NCI-H82 (cell line): ENCODE data around the gene PDE8B.

Source experiments
- DNase-seq: peaks from one replicate; lab custom pipeline; 2025; lab: John Stamatoyannopoulos, UW

PDE8B gene, protein sequence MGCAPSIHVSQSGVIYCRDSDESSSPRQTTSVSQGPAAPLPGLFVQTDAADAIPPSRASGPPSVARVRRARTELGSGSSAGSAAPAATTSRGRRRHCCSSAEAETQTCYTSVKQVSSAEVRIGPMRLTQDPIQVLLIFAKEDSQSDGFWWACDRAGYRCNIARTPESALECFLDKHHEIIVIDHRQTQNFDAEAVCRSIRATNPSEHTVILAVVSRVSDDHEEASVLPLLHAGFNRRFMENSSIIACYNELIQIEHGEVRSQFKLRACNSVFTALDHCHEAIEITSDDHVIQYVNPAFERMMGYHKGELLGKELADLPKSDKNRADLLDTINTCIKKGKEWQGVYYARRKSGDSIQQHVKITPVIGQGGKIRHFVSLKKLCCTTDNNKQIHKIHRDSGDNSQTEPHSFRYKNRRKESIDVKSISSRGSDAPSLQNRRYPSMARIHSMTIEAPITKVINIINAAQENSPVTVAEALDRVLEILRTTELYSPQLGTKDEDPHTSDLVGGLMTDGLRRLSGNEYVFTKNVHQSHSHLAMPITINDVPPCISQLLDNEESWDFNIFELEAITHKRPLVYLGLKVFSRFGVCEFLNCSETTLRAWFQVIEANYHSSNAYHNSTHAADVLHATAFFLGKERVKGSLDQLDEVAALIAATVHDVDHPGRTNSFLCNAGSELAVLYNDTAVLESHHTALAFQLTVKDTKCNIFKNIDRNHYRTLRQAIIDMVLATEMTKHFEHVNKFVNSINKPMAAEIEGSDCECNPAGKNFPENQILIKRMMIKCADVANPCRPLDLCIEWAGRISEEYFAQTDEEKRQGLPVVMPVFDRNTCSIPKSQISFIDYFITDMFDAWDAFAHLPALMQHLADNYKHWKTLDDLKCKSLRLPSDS

DNA sequence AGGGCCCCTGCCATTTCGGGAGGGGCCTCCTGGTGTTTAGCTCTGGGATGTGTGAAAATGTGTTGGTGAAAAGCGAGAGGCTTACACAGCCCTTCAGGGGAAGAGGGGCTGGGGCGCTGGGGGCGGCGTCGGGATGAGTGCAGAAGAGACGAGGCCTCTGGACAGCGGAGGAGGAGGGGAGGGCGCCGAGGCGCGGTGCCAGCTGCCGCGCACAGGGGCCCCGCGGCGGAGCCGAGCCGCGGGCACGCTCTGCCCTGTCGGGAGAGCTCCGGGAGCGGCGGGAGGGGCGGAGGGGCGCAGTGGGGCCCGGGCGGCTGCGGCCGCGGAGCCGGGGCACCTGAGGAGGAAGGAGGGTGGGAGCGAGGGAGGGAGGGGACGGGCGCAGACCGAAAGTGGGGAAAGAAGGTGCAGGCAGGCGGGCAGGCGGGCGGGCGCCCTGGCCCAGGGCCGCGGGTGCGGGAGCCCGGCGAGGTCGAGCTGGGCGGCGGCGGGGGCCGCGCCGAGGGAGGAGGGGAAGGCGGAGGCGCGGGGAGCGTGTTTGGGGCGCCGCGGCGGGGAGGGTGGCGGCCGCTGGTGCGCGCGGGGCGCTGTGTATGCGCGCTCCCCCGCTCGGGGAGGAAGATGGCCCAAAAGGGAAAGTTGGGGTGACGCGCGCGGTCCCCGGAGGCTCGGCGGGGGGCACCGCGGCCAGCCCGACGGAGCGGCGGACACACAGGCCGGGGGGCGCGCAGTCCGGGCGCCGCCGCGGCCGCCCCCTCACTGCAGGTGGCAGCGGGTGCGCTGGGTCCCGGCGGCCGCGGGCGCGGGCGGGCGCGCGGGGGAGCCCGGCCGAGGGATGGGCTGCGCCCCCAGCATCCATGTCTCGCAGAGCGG is at the start of gene PDE8B:
PDE8B (plus strand) TSS at position 590 of the 873 bp plus-strand sequence; CDS start at position 836, 246 bp downstream.
- DNase-seq, result no peak

DNA sequence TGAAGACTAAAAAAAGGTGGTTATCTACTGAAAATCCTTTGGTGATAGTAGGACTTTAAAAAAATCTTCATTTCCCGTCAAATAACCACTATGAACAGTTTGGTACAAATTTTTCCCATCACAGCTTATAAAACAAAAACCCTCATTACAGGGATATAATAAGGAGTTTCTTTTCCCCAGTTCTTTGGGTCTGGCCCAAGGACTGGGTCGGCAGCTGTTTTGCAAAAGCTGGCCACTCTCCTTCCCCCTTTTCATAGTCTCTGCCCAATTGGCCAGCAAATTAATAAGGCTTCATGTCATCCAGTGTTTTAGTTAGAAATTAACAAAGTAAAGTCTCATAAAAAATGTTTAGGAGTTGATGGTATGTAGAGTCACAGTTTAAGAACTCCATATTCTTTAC is 47.0 kb upstream of the PDE8B start:
- no peak for DNase-seq

DNA sequence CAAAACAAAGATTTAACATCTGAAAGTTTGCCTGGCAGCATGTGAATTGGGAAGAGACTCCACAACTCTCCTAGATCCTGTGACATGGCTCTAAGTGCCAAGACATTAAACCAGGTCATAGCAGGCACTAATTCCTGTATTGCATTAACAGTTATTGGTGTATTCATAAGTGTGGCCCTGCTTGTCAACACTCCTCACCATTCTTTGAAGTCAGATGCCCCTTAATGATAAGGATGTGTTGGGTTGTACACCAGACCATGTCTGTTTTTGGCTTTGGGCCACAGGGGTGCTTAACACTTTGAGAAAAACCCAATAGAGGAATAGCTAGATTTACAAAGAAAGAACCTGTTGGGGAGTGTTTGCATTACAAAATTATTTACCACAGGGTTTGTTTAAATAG is 43.4 kb upstream of the PDE8B start:
- DNase-seq, result no peak

- no peak for DNase-seq
Measured at GRCh38 chr5:77167695-77168121, 42.8 kb upstream of the PDE8B start.

DNA sequence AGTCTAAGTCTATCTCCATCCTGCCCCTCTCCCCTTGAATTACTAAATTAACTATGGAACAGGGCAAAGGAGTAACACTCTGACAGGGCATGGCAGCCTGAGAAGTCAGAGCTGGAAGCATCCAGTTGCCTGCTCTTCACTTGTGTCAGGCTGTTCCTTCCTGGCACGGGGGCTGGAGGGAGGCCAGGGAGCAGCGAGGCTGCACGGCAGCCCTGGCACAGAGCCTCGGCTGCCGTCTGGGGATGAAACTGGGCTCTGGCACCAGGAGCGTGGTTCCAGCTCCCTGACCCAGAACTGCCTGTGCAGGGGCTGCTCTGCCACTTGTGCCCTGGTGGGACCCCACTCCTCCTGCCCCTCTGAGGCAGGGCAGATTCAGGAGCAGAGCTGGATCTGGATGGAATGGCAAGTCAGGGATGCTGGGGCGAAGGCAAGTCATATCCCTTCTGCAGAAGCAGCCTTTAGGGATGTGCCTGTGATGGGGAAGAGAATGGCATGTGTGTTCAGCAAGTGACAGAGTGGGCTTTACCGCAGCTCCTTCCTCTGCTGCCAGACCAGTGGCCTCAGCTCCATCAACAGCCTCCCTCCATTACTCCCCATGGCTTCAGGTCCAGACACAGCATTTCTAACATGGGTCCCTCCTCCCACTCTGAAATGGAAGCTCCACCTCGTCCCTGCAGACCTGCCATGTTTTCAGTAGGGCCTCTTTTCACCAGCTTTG is 42.2 kb upstream of the PDE8B start:
- DNase-seq, result no peak

GRCh38 chr5:77168879-77169244 is 41.6 kb upstream of the PDE8B start:
- peak; percentile 37 for DNase-seq

- no peak for DNase-seq
Measured at GRCh38 chr5:77170196-77170890, 40.1 kb upstream of the PDE8B start.

DNA sequence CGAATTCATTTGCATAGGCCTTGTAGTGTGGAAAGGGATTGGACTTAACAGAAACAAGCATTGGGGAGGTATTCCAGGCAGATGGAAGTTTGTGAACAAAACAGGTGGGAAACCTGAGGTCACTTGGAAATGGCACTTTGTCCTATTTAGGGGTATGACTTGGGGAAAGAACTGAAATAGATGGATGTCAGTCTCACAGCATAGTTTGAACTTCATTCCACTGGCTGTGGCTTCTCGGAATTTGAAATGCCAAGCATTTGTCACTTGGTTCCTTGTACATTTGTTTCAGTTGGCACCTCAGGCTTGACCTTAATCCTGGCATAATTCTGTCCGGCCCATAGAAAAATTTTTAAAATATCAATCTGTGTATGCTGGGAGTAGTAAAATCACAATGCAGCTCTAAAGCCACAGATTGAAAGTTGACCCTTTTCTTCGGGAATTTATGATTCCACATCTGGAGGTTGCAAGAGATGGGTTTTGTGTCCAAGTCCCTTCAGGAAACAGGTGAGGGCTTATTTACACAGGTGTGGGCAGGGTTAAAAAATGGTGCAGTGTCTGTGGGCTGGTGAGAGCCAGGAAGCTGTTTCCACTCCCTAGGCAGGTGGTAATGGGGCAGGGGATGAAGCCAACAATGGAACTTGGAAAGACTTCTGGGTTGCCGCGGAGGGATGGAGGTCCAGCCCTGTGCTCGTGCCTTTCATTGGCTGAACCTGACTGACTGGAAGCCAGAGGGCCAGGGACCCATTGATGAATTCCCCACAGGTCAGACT is 39.2 kb upstream of the PDE8B start:
- DNase-seq, result no peak

DNA sequence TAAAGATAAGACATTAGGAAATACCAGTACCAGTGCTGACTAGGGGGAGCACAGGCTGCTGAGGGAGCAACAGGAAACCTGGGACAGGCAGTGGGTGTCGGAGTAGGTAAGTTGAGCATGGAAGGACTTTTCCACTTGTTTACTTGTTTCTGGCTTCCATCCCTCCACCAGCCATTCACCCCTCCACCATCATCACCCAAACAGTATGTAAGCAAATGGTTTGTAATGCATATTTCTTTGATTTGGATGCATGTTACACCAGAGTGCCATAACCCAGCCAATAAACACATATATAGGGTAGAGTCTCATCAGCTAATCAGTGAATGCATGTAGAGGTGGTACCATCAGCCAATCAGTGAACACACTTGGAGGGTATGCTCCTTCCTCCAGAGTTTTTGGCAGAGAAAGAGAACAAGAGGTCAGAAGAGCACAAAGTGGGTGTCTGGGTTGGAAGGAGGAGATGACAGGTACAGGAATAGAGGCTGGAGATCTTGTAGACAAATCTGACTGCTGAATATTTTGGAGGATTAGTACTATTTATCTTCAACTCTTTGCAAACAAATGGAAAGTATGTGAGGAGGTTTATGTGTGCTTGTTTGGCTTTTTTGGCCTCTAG is 37.7 kb upstream of the PDE8B start:
- no peak for DNase-seq

DNA sequence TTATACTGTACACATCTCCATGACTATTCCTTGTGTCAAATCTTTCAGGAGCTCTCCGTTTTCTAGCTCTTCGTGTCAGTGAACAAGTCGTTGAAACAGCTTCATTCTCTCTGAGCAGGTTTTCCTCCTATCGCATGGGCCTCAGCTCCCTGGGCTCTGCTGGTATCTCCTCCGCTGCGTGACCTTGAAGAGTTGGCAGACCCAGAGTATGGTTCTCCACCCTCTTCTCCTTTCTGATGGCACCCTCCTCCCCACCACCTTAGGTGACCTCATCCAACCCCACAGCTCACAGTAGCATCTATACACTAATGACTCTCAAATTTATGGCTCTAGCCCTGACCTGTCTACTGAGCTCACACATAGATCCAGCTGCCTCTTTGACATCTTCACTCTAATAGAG is 36.0 kb upstream of the PDE8B start:
- no peak for DNase-seq

- DNase-seq, result no peak
Measured at GRCh38 chr5:77175231-77175630, 35.2 kb upstream of the PDE8B start.

DNA sequence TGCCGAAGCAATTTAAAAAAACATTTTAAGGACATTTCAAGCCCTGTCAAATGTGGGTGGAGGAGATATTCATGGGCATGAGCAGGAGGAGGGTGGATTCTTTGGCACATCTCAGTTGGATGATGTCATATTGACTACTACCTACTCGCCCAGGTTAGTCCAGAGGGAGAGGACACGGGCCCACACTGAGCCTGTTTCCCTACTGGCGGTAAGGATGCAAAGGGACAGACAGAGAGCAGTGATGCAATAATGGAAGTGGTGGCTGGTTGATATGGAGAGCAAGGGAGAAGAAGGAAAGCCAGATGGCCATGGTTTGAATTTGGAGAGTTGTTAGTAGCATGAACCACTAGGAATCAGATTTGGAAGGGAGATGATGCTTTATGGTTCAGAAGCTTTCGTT is 34.1 kb upstream of the PDE8B start:
- DNase-seq, result no peak

GRCh38 chr5:77177576-77177975 is 32.9 kb upstream of the PDE8B start:
- DNase-seq, result no peak

DNA sequence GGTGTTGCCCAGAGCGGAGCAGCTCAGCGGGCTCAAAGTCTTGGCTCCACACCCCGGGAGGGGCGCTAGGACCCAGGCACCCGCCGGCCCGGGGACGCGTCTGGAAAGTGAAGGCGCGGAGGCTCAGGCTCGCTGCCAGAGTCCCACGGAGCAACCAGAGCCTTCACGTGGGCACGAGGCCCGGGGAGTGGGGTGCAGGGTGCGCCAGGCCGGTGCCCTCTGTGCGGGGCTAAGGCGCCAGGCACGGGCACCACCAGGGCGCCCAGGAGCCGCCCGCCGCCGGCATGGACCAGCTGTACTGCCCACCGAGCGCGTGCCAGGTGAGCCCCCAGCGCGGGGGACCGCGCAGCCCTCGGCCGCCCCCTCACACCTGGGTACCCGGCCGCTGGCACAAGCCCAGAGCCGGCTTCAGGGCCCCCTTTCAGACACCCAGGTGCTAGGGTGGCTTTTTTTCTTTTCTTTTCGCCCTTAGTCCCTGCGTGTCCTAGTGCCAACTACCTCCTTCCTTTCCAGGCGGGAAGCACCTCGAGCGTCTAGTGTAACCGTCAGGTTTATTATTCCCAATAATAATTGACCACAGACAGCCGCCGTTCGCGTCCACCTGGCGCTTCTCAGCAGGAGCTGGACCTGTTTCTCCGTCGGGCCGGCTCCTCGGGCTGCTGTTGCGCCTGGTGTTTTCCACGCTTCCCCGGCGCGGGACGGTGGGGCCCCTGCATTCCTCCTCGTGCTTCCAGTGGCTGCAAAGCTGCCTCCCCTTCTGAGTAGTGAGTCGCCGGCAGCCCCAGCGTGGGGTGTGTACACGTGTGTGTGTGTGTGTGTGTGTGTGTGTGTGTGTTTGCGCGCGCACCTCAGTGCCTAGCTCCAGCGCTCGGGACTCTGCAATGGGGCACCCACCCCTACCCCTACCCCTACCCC is 30.1 kb upstream of the PDE8B start:
- DNase-seq, result no peak

- DNase-seq, result no peak
Measured at GRCh38 chr5:77181173-77181572, 29.3 kb upstream of the PDE8B start.

DNA sequence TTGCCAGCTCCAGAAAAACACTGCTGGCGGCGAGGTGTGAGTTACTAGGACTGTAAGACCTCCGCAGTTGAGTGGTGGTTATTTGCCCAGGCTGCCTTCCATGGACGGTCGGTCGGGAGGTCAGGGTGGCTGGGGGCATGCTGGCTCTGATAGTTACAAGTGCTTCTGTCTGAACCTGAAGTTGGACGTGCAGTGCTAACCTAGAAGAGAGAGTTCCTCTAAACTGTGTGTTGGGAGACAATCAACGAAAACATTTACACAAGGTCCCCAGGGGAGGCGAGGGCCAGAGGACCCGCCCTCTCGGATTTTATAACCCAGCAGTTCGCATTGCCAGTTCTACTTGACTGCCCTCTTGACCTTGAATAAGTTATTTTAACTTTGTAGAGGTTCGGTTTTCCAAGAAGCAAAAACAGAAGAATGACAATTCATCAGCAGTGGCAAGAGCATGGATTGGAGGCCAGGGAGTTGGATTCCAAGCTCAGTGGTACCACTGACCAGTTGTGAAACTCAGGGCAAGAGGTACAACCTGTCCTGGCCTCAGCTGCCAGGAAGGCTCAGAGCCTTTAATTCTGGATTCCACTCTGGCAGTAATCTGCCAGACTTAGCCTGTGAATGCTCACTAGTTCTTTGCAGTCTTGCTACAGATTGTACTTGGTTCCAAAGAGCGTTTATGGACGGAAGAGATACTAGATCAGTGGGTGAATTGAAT is 28.7 kb upstream of the PDE8B start:
- DNase-seq, result peak; percentile 23

DNA sequence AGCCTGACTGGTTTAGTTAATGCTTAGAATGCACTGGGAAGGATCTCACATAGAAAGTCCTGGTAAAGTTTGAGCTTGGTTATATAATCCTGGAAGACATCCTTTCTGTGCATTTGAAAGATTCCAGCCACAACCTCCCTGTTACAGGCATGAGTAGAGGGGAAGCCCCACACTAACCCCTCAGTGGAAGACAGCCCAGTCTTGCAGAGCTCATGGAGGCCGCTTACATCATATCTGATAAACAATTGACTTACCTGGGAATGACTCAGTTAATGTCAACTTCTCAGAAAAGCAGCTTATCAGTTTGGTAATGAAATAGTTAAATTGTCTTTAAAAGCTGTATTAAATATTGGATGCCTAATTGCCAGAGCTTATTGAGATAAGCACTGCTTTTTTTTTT is 28.1 kb upstream of the PDE8B start:
- peak; percentile 23 for DNase-seq
